ENCODE measurements around the gene GARIN5B.
A peak's percentile ranks its signal among the peaks of the same experiment; 100 is the strongest.

Gene GARIN5B

GRCh38 chr19:55354698-55355212 is 8.3 kb downstream of the GARIN5B start, which contains the start of gene COX6B2:
Gene COX6B2 (minus strand): TSS chr19:55354719. CDS start chr19:55354521, 198 bp downstream.
- no peak for DNase-seq
- in situ Hi-C loops (cut with HindIII; ENCODE audit: low pct_ligation_motif_present, low pct_unique_long_range_greater_than_20kb, low sequenced_read_pairs): no loop called here

DNA sequence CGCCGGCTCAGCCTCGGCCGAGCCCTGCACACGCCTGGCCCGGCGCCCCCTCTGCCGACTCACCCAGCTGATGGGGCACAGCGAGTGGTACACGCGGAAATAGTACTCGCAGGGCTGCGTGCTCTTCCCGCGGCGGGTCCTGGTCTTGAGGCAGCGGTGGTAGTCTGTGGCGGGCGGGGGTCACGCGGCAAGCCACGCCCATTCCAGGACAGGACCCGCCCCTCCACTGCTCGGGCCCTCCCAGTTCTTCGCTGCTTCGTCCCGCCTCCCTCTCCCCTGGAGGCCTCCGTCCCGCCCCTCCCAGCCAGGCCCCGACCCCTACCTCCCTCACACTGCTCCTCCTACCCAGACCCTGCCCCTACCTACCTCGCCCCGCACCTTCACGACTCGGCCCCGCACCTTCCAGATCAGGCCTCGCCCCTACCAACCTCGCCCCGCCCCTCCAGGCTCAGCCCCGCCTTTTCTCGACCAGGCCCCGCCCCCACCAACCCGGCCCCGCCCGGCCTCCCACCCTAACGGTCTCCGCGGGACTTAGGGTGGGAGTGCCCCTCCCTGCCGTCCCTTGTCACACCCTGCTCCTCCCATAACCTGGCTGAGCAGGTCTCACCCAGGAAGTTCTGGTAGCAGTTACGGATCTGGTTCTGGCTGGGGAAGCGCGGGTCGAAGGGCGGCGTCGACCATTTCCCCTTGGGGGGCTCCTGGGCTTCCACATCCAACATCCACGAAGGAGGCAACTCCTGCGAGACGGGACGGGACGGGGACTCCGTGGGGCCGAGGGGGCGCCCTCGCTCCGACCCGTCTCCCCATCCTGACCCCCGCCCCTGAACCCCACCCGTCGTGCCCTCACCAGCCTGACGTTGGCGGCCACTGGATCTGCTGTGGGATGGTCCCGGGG is 9.0 kb downstream of the GARIN5B start:
- peak; percentile 45 for DNase-seq
- in situ Hi-C loops (cut with HindIII; ENCODE audit: low pct_ligation_motif_present, low pct_unique_long_range_greater_than_20kb, low sequenced_read_pairs): no loop called here

DNA sequence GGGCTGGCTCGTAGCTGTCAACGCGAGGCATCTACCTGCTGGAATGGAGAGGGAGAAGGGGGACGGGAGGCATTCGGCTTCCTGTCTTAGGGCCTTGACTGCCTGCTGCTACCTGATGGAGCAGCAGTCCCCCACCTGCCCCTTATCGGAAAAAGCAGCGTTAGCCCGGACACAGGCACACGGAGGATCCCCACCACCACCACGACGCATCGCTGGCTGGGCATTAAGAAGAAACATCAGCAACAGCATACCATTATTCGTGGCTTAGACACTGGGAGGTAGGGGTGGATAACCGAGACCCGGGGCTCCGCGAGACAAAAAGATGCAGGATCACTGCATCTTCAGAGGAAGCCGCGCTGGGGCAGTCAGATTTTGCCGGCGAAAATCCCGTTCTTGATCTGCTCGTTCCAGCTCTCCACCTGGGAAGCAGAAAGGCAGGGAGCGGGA is 9.7 kb downstream of the GARIN5B start:
- DNase-seq: no peak
- in situ Hi-C loops (cut with HindIII; ENCODE audit: low pct_ligation_motif_present, low pct_unique_long_range_greater_than_20kb, low sequenced_read_pairs): no loop called here

- DNase-seq: no peak
- in situ Hi-C loops (cut with HindIII; ENCODE audit: low pct_ligation_motif_present, low pct_unique_long_range_greater_than_20kb, low sequenced_read_pairs): no loop called here
Measured at GRCh38 chr19:55352549-55353145, 10.4 kb downstream of the GARIN5B start.

GRCh38 chr19:55352040-55352439 is 11.0 kb downstream of the GARIN5B start:
- DNase-seq: no peak
- in situ Hi-C loops (cut with HindIII; ENCODE audit: low pct_ligation_motif_present, low pct_unique_long_range_greater_than_20kb, low sequenced_read_pairs): no loop called here

GRCh38 chr19:55350620-55351315 is 12.3 kb downstream of the GARIN5B start:
- in situ Hi-C loops (cut with HindIII; ENCODE audit: low pct_ligation_motif_present, low pct_unique_long_range_greater_than_20kb, low sequenced_read_pairs): no loop called here
- DNase-seq: no peak

DNA sequence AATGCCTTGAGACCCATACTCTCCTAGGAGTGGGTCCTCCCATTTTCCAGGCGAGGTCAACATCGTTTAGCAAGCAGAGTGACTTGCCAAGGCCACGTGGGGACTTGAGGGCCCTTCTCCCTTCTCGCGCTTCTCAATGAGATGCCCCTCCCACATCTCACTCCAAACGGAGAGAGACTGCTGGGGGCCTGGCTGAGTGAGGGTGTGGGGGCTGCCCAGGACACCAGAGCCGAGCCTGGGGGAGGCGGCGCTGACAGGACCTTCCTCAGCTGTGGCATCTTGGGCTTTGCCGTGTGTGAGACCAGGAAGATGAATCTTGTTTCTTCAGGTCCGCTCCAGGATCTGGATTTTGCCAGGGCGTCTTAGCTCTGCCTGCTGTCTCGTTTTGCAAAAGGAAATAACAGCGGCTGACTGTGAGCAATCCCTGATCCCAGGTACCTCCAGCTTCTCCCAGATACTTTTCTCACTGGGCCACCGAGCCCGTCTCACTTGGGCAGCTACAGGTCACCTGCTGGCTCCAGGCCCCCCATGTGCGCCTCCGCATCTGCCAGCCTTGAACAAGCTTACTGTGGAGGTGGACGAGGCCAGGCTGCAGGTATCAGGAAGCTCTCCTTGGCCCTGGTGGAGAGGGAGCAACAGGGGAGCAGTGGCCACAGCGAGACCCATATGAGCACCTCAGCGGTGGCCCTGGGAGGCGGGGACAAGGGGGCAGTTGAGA is 14.6 kb downstream of the GARIN5B start:
- in situ Hi-C loops (cut with HindIII; ENCODE audit: low pct_ligation_motif_present, low pct_unique_long_range_greater_than_20kb, low sequenced_read_pairs): no loop called here
- DNase-seq: no peak

DNA sequence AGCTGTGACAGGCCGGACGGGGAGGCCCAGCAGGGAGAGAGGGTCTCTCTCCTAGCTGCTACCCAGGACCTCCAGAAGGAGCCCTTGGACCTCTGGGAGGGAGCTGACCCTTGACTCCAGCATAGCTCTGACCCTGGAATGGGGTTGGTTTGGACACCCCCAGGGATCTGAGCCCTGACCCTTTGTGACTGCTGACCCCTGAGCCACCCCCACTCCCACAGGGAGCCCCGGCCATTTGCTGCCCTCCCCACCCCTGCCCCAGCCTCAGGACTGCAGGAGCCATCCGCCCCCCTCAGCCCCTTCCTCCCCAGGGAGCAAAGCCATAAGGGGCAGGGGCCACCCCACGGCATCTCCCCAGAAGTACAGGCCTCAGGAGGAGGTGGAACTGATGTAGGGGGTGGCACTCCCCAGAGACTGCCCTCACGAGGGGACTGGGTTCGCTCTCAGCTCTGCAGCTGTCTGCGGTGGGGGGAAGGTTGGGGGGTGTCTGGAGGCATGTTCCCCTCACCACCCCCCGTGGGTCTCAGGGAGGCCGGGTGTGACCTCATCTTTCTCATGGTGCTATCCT is 15.5 kb downstream of the GARIN5B start:
- in situ Hi-C loops (cut with HindIII; ENCODE audit: low pct_ligation_motif_present, low pct_unique_long_range_greater_than_20kb, low sequenced_read_pairs): no loop called here
- no peak for DNase-seq

GRCh38 chr19:55346725-55347441 is 16.2 kb downstream of the GARIN5B start:
- no peak for DNase-seq
- in situ Hi-C loops (cut with HindIII; ENCODE audit: low pct_ligation_motif_present, low pct_unique_long_range_greater_than_20kb, low sequenced_read_pairs): no loop called here

- no peak for DNase-seq
Measured at GRCh38 chr19:55345818-55346724, 17.0 kb downstream of the GARIN5B start.

DNA sequence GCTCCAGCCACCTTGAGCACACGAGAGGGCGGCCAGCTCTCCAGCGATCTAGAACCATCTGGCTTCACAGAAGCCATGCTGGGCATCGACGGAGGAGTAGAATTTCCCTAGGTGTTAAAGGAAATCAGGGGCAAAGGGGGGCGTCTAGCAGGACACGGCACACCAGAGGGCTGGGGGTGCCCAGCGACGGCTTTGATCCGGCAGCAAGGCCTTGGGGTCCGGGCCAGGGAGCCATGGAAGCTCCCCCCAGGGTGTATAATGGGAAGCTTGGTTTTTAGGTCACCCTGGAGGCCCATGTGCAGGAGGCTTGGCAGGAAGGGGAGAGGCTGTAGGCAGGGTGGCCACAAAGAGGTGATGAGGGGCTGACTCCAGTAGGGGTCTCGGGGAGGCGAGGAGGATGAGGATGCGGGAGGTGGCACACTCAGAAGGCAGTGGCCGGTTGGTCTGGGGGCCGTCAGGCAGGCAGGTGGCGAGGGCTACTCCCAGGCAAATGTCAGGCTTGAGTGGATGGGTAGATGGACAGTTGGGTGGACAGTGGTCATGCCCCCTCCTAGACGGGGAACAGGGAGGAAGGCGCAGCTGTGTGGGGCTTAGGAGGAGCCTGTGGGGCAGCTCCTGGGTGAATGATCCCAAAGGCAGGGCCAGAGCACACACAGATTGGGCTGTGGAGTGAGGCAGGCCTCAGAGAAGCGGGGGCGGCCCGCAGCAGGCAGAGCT is 17.8 kb downstream of the GARIN5B start:
- DNase-seq: no peak
- in situ Hi-C loops (cut with HindIII; ENCODE audit: low pct_ligation_motif_present, low pct_unique_long_range_greater_than_20kb, low sequenced_read_pairs): no loop called here

More at GRCh38 chr19:55345818-55346724, 17.0 kb downstream of the GARIN5B start:
- in situ Hi-C loops (cut with HindIII; ENCODE audit: low pct_ligation_motif_present, low pct_unique_long_range_greater_than_20kb, low sequenced_read_pairs): no loop called here

- DNase-seq: no peak
- in situ Hi-C loops (cut with HindIII; ENCODE audit: low pct_ligation_motif_present, low pct_unique_long_range_greater_than_20kb, low sequenced_read_pairs): no loop called here
Measured at GRCh38 chr19:55344444-55344843, 18.6 kb downstream of the GARIN5B start.

DNA sequence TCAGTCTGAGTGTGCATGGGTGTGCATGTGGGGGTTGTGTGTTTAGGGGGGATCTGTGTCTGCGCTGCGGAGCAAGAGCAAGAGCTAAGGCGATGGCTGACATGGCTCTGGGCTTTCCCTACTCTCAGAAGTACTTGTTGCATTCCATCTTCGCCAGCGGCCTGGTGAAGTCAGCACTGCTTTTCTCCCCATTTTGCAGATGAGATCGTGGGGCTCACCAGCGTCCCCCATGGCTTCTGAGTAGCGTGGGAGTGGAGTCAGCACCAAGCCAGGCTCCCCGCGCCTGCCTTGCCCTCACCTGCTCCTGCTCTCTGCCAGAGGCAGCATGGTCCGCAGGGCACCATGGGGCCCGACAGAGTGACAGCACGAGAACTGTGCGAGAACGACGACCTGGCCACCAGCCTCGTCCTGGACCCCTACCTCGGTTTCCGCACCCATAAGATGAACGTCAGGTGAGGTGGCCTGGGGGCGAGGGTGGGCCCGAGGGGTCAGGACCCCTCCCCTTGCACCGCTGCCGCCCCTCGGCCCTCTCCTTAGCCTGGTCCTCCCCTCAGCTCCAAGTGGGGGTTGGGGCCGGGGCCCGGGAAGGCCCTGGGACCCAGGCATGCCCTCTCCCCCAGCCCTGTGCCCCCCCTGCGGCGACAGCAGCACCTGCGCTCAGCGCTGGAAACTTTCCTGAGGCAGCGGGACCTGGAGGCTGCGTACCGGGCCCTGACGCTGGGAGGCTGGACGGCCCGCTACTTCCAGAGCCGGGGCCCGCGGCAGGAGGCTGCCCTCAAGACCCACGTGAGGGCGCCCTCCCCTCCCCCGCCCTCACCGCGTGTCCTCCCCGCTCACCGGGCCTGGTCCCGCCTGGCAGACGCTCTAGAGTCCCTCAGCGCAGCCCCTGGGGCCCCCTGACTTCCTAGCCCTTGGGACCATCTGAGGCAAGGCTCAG is 21.2 kb downstream of the GARIN5B start:
- no peak for DNase-seq
- in situ Hi-C loops (cut with HindIII; ENCODE audit: low pct_ligation_motif_present, low pct_unique_long_range_greater_than_20kb, low sequenced_read_pairs): no loop called here

- peak; percentile 61 for DNase-seq
- in situ Hi-C loops (cut with HindIII; ENCODE audit: low pct_ligation_motif_present, low pct_unique_long_range_greater_than_20kb, low sequenced_read_pairs): no loop called here
Measured at GRCh38 chr19:55341171-55341588, 21.9 kb downstream of the GARIN5B start.

DNA sequence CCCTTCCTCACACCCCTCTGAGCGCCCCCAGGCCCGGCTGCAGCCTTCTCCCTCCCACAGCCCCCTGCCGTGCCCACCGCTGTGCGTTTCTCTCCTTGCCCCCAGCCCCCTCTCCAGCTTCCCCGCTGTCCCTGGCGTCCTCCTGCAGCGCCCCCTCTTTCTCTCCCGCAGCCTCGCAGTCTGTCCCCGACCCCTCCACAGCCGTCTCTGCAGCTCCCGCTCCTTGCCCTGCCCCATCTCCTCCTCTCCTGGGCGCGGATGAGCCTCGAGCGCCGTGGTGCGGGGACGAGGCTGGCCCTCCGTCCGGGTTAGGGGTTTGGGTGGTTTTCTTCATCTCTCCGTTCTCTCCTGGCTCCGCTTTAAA is 22.3 kb downstream of the GARIN5B start:
- peak; percentile 16 for DNase-seq
- in situ Hi-C loops (cut with HindIII; ENCODE audit: low pct_ligation_motif_present, low pct_unique_long_range_greater_than_20kb, low sequenced_read_pairs): no loop called here
